Keratinocyte (primary cell): ENCODE data around the gene SLC39A10.

Experiments used
- CTCF ChIP-seq, 3 experiments: IDR thresholded peaks in 1 of 3; conservative IDR thresholded peaks in 1 of 3; optimal IDR thresholded peaks in 1 of 3; 2 replicates in 2 of 3; 3 replicates in 1 of 3; pipeline versions ENCODE3 to v1.5.1; 2011; ENCODE audit warnings: low read length in 3 of 3, mild to moderate bottlenecking in 3 of 3, moderate library complexity in 2 of 3, control low read depth in 1 of 3, inconsistent platforms in 1 of 3; ENCODE audit not compliant: insufficient read depth in 2 of 3; ENCODE audit errors: extremely low read depth in 1 of 3
- EZH2 ChIP-seq: IDR thresholded peaks from one replicate; pipeline ENCODE4 v1.6.1; 2012; ENCODE audit warnings: inconsistent platforms, mild to moderate bottlenecking, low read length, moderate library complexity

GRCh38 chr2:195620501-195620900 is 36.5 kb upstream of the SLC39A10 start:
- TF ChIP-seq CTCF (optimal IDR thresholded peaks at IDR 0.05 in 1 of 3, IDR thresholded peaks at IDR 0.05 in 1 of 3, conservative IDR thresholded peaks at IDR 0.05 in 1 of 3; ENCODE audit: extremely low read depth in 1 of 3, insufficient read depth in 2 of 3, low read length in 3 of 3) (no peak), EZH2 (no peak)
